ENCODE results near the gene TET3. TPM values are rescaled to one million over a fixed set of nuclear protein-coding genes. Genes with fewer than 3 reads are reported as not detected.

TET3 gene
- total and polyA plus RNA-seq, 2 experiments from 2014 or later, result 3.6 to 19.9 TPM

DNA sequence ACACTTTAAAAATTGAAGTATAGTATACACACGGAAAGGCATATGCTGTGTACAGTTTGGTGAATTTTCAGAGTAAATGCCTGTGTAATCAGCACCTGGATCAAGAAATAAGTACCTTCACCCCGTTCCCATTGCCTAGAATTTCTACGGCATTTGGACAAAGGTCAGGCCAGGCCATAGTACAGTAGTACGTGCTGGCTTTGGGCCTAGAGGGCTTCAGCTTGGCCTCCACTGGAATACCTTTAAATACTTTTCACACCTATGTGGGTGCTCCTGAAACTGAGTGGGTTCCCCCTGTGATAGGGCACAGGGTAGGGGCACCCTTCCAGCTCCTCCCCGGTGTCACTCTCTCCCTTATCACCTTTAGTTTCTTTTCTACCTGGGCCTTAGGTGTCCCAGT, 26.5 kb downstream of the TET3 start:
- DNase-seq (ENCODE audit: low spot score) (no peak), ATAC-seq (no peak)
- peaks cover 92% of the 10 kb centered on the region for H3K79me2 ChIP-seq (replicated peaks; ENCODE audit: insufficient read depth)
- H3K36me3 ChIP-seq (ENCODE audit: insufficient read depth), result no peaks in the 10 kb centered on the region
- H3K9me3 Mint-ChIP-seq, result no peaks in the 10 kb centered on the region
- H3K36me3 Mint-ChIP-seq (ENCODE audit: low read depth), result peaks cover 13% of the 10 kb centered on the region; the same call in 2 of the 3 replicates
- H3K27ac ChIP-seq (ENCODE audit: low read depth), result no peak overlapping the region
- no peak overlapping the region for H3K4me3 Mint-ChIP-seq
- no peak overlapping the region for H3K4me2 ChIP-seq
- no peak overlapping the region for H2AFZ ChIP-seq
- H3K9me2 ChIP-seq (ENCODE audit: insufficient read depth), result peaks cover 4% of the 10 kb centered on the region; the same call in 1 of the 2 replicates
- no peak for TF ChIP-seq NANOG (IDR thresholded peaks at IDR 0.05; ENCODE audit: borderline replicate concordance)
- TF ChIP-seq, protein P1, sequence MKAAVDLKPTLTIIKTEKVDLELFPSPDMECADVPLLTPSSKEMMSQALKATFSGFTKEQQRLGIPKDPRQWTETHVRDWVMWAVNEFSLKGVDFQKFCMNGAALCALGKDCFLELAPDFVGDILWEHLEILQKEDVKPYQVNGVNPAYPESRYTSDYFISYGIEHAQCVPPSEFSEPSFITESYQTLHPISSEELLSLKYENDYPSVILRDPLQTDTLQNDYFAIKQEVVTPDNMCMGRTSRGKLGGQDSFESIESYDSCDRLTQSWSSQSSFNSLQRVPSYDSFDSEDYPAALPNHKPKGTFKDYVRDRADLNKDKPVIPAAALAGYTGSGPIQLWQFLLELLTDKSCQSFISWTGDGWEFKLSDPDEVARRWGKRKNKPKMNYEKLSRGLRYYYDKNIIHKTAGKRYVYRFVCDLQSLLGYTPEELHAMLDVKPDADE (IDR thresholded peaks at IDR 0.05), result no peak
- H3K4me3 ChIP-seq, result no peak overlapping the region
- H3K27me3 Mint-ChIP-seq (ENCODE audit: insufficient read depth, low read depth, poor library complexity), result peaks cover 3% of the 10 kb centered on the region
- no peaks in the 10 kb centered on the region for H3K27me3 ChIP-seq (ENCODE audit: insufficient read depth)
- H4K20me1 ChIP-seq (replicated peaks; ENCODE audit: insufficient read depth), result peaks cover 29% of the 10 kb centered on the region
- no peak overlapping the region for H3K27ac Mint-ChIP-seq
- H3F3A ChIP-seq (replicated peaks; ENCODE audit: low read depth), result no peaks in the 10 kb centered on the region
- H3K4me1 Mint-ChIP-seq, result peaks cover 43% of the 10 kb centered on the region
- H3K4me1 ChIP-seq (ENCODE audit: insufficient read depth), result peaks cover 25% of the 10 kb centered on the region

DNA sequence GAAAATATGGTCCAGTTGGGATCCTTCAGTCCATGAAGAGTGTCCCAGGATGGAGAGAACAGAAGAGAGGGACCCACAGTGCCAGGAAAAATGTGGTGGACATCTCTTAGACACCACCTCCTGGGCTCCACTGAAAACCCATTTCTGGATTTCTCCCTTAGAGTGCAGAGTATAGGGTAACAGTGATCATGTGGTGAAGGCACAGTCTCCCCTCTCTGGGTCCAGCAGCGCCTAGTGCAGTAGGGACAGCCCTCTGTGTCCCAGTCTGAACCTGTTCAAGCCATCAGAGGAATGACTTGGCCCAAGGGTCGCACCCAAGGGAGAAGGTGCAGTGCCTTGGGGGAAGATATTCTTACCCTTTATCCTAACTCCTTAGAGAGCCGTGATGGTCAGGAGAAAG, 30.1 kb downstream of the TET3 start:
- Mint-ChIP-seq H3K27ac (no peak overlapping the region), H3K27me3 (ENCODE audit: insufficient read depth, low read depth, poor library complexity) (peaks cover 5% of the 10 kb centered on the region), H3K4me3 (no peak overlapping the region), H3K9me3 (no peaks in the 10 kb centered on the region), H3K36me3 (ENCODE audit: low read depth) (peaks cover 7% of the 10 kb centered on the region; the same call in 2 of the 3 replicates), H3K4me1 (peaks cover 12% of the 10 kb centered on the region)
- DNase-seq (ENCODE audit: low spot score) (no peak), ATAC-seq (no peak)
- H3K4me3 ChIP-seq, result no peak overlapping the region
- peaks cover 85% of the 10 kb centered on the region for H3K79me2 ChIP-seq (replicated peaks; ENCODE audit: insufficient read depth)
- H4K20me1 ChIP-seq (replicated peaks; ENCODE audit: insufficient read depth), result peaks cover 27% of the 10 kb centered on the region
- H3K9me2 ChIP-seq (ENCODE audit: insufficient read depth), result no peaks in the 10 kb centered on the region
- H3K27ac ChIP-seq (ENCODE audit: low read depth), result no peak overlapping the region
- H3K4me1 ChIP-seq (ENCODE audit: insufficient read depth), result peaks cover 3% of the 10 kb centered on the region; the same call in 1 of the 2 replicates
- H3K36me3 ChIP-seq (ENCODE audit: insufficient read depth), result no peaks in the 10 kb centered on the region
- H3K27me3 ChIP-seq (ENCODE audit: insufficient read depth), result no peaks in the 10 kb centered on the region
- H2AFZ ChIP-seq, result no peak overlapping the region
- no peaks in the 10 kb centered on the region for H3F3A ChIP-seq (replicated peaks; ENCODE audit: low read depth)
- no peak overlapping the region for H3K4me2 ChIP-seq
- TF ChIP-seq ZNF114 (CRISPR knock-in tag; IDR thresholded peaks at IDR 0.05) (no peak), CREB1 (CRISPR knock-in tag; IDR thresholded peaks at IDR 0.05; ENCODE audit: low read depth) (no peak), EZH2phosphoT487 (IDR thresholded peaks at IDR 0.05; ENCODE audit: unreplicated experiment) (no peak), STAT1 (IDR thresholded peaks at IDR 0.05; ENCODE audit: unreplicated experiment) (no peak), POLR2AphosphoS5 (IDR thresholded peaks at IDR 0.05; ENCODE audit: low read depth) (no peak), ZNF331 (CRISPR knock-in tag; IDR thresholded peaks at IDR 0.05; ENCODE audit: low read depth) (no peak), NANOG (IDR thresholded peaks at IDR 0.05; ENCODE audit: borderline replicate concordance) (no peak), EZH2 (IDR thresholded peaks at IDR 0.05; ENCODE audit: low read depth, unreplicated experiment) (no peak), JUNB (IDR thresholded peaks at IDR 0.05; ENCODE audit: unreplicated experiment) (no peak)
- TF ChIP-seq, protein P2, sequence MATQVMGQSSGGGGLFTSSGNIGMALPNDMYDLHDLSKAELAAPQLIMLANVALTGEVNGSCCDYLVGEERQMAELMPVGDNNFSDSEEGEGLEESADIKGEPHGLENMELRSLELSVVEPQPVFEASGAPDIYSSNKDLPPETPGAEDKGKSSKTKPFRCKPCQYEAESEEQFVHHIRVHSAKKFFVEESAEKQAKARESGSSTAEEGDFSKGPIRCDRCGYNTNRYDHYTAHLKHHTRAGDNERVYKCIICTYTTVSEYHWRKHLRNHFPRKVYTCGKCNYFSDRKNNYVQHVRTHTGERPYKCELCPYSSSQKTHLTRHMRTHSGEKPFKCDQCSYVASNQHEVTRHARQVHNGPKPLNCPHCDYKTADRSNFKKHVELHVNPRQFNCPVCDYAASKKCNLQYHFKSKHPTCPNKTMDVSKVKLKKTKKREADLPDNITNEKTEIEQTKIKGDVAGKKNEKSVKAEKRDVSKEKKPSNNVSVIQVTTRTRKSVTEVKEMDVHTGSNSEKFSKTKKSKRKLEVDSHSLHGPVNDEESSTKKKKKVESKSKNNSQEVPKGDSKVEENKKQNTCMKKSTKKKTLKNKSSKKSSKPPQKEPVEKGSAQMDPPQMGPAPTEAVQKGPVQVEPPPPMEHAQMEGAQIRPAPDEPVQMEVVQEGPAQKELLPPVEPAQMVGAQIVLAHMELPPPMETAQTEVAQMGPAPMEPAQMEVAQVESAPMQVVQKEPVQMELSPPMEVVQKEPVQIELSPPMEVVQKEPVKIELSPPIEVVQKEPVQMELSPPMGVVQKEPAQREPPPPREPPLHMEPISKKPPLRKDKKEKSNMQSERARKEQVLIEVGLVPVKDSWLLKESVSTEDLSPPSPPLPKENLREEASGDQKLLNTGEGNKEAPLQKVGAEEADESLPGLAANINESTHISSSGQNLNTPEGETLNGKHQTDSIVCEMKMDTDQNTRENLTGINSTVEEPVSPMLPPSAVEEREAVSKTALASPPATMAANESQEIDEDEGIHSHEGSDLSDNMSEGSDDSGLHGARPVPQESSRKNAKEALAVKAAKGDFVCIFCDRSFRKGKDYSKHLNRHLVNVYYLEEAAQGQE (IDR thresholded peaks at IDR 0.05; ENCODE audit: unreplicated experiment), result no peak
- TF ChIP-seq, protein P3, sequence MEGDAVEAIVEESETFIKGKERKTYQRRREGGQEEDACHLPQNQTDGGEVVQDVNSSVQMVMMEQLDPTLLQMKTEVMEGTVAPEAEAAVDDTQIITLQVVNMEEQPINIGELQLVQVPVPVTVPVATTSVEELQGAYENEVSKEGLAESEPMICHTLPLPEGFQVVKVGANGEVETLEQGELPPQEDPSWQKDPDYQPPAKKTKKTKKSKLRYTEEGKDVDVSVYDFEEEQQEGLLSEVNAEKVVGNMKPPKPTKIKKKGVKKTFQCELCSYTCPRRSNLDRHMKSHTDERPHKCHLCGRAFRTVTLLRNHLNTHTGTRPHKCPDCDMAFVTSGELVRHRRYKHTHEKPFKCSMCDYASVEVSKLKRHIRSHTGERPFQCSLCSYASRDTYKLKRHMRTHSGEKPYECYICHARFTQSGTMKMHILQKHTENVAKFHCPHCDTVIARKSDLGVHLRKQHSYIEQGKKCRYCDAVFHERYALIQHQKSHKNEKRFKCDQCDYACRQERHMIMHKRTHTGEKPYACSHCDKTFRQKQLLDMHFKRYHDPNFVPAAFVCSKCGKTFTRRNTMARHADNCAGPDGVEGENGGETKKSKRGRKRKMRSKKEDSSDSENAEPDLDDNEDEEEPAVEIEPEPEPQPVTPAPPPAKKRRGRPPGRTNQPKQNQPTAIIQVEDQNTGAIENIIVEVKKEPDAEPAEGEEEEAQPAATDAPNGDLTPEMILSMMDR (conservative IDR thresholded peaks at IDR 0.05; ENCODE audit: low read depth in 2 of 2), result no peak
- TF ChIP-seq, protein P1 (IDR thresholded peaks at IDR 0.05), result no peak
